Activated naive CD4-positive, alpha-beta T cell (primary cell): ENCODE results near the gene CLDN4.
"Not testable (repeated sequence)": the region's sequence is repeated elsewhere in the genome, so short reads cannot be mapped to it uniquely, and the experiment has no call there.

Experiments
- DNase-seq, 4 experiments: peaks; one replicate each; lab custom pipeline; 2025; lab: John Stamatoyannopoulos, UW

The CLDN4 gene

GRCh38 chr7:73844131-73844547 is 13.3 kb downstream of the CLDN4 start:
- no peak for DNase-seq

- DNase-seq = no peak
These were observed 14.2 kb downstream of the CLDN4 start for GRCh38 chr7:73844848-73845460.

GRCh38 chr7:73845701-73846195 is 15.0 kb downstream of the CLDN4 start:
- not testable (repeated sequence) for DNase-seq

GRCh38 chr7:73847941-73848723 is 17.3 kb downstream of the CLDN4 start:
- no peak for DNase-seq

GRCh38 chr7:73850781-73851207 is 20.0 kb downstream of the CLDN4 start:
- DNase-seq = no peak

- no peak for DNase-seq
These were observed 20.9 kb downstream of the CLDN4 start for GRCh38 chr7:73851410-73852338.

- no peak for DNase-seq
These were observed 21.7 kb downstream of the CLDN4 start for GRCh38 chr7:73852500-73852899.

- no peak for DNase-seq
These were observed 26.1 kb downstream of the CLDN4 start for GRCh38 chr7:73856941-73857340.

GRCh38 chr7:73858807-73859206 is 28.0 kb downstream of the CLDN4 start:
- no peak for DNase-seq

GRCh38 chr7:73860859-73861258 is 30.1 kb downstream of the CLDN4 start, which contains the start of gene TMEM270:
TSS of gene TMEM270 (plus strand) at chr7:73861159. CDS start at chr7:73861195, 36 bp downstream.
- DNase-seq = no peak

GRCh38 chr7:73861305-73861704 is 30.5 kb downstream of the CLDN4 start:
- no peak for DNase-seq

- DNase-seq = no peak
These were observed 34.4 kb downstream of the CLDN4 start for GRCh38 chr7:73864981-73865711.

- no peak for DNase-seq
These were observed 35.1 kb downstream of the CLDN4 start for GRCh38 chr7:73865738-73866445.

GRCh38 chr7:73866446-73866767 is 35.6 kb downstream of the CLDN4 start:
- DNase-seq = no peak

GRCh38 chr7:73869011-73869798 is 38.4 kb downstream of the CLDN4 start:
- DNase-seq = no peak

GRCh38 chr7:73870041-73870492 is 39.3 kb downstream of the CLDN4 start:
- DNase-seq = no peak

GRCh38 chr7:73871163-73872011 is 40.6 kb downstream of the CLDN4 start:
- DNase-seq = no peak

GRCh38 chr7:73872056-73872908 is 41.5 kb downstream of the CLDN4 start:
- DNase-seq = no peak
